ENCODE measurements around the gene PRPH.
"Not testable (repeated sequence)": the region's sequence is repeated elsewhere in the genome, so short reads cannot be mapped to it uniquely, and the experiment has no call there.

Gene PRPH

GRCh38 chr12:49276304-49277290 lies 18.4 kb upstream of the PRPH start:
- no peak for DNase-seq

- no peak for DNase-seq
These were observed 17.5 kb upstream of the PRPH start for GRCh38 chr12:49277466-49277865.

DNA sequence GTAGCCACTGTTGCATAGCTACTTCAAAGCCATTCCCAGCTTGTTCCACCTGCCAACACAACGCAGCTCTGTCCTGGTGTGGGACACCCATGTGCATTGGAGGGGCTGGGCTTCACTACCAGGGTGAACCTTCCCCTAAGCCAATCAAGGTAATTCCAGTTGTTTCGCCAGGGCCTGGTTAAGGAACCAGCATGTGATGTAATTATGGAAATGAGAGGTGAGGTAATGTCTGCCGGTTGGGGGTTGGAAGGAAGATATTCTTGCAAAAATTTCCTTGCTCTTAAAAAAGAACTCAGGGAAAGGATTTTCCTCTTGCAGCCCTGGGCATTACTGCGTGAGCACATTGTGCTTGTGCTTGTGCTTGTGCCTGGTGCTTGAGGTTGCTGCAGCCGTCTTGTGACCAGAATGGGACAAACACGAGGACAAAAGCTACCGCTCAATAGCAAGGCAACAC lies 15.2 kb upstream of the PRPH start:
- DNase-seq = no peak

DNA sequence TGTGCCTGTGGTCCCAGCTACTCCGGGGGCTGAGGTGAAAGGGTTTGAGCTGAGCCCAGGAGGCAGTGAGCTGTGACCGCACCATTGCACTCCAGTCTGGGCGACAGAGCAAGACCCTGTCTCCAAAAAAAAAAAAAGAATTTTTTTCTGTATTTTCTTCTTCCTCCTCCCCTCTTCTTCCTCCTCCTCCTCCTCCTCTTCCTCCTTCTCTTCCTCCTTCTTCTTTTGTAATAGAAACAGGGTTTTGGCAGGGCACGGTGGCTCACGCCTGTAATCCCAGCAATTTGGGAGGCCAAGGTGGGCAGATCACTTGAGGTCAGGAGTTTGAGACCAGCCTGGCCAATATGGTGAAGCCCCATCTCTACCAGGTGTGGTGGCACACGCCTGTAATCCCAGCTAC lies 14.4 kb upstream of the PRPH start:
- DNase-seq = not testable (repeated sequence)

- no peak for DNase-seq
These were observed 12.6 kb upstream of the PRPH start for GRCh38 chr12:49282302-49282701.

GRCh38 chr12:49282740-49283375 lies 12.1 kb upstream of the PRPH start:
- DNase-seq = not testable (repeated sequence)

DNA sequence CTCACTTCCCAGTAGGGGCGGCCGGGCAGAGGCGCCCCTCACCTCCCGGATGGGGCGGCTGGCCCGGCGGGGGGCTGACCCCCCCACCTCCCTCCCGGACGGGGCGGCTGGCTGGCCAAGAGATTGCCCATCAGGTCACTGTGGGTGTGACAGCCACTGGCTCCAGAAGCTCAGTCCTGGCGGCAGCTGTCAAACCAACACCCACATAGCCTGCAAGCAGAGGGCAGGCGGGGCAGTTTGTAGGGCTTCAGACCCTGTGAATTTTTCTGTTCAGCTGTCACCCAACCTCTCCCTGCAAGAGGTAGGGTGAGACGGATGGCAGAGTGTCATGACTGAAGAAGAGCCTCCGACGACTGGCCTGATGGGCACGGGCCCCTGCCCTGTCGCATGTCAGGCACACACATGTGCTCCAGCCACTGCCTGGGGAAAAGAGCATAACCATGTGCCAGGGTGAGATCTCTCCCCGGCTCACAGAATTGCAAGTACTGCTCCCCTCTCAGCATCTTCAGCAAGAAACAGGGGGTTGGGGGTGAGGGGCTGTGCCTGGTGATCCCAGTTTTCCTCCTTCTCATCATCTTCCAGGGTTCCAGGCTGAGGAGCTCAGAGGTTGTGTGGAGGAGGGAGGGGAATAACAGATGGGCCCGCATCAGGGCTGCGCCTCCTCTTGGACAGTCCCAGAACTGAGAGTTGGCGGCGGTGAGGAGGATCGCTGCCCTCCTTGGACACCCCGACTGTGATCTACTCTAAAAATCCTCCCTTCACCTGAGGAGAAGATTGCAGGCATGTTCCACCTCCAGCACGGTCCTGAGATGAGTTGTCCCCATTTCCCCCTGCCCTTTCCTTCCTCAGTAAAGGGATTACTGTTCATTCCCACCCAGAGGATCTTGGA lies 11.2 kb upstream of the PRPH start:
- no peak for DNase-seq

DNA sequence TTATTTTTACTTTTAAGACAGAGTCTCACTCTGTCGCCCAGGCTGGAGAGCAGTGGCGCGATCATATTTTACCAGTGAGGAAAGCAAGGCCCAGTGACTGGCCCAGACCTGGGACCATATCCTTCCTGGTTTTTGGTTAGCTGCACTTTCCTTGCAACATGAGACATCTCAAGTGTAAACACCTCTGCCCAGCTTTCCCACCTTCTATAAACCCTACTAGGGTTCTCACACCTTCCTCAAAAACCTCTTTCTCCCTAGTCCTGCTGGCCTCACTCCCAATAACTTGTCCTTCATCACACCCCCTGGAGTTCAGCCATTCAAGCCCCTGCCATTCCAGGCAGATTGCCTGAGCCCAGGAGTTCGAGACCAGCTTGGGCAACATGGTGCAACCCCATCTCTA lies 10.3 kb upstream of the PRPH start:
- no peak for DNase-seq

DNA sequence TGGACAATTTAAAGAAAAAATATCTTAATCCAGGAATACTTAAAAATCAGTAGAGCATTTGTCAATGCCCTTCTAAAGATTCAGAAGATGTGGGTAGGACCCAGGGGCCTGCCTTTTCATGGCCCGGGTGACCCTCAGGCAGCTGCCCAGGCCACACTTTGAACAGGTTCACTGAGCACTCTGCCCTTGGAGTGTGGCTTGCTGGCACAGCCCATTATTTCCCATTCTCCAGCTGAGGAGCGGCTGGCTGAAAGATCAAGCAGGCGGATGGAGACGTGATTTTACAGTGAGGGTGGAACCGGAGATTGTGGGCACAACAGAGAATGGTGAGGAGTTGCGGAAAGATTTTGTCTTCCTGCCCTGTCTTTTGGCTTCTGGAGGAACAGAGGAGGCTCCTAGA lies 7.1 kb upstream of the PRPH start:
- no peak for DNase-seq

DNA sequence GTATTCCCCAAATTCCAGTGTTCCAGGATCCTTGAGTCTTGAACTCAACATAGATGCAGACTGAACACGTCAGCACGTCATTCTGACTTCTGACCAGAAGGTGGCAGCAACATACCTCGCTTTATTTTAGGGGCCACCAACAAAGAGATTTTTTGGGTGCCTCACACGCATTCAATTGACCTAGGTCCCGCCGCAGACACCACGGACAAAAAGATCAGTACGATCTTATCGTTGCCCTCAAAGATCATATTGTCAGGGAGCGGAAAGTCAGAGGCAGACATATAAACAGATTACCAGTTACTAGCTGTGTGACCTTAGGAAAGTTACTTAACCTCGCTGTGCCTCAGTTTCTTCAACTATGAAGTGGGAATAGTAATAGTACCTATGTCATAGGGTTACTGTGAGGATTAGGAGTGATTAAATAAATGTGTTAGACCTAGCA lies 6.5 kb upstream of the PRPH start:
- DNase-seq = peak; percentile 71

DNA sequence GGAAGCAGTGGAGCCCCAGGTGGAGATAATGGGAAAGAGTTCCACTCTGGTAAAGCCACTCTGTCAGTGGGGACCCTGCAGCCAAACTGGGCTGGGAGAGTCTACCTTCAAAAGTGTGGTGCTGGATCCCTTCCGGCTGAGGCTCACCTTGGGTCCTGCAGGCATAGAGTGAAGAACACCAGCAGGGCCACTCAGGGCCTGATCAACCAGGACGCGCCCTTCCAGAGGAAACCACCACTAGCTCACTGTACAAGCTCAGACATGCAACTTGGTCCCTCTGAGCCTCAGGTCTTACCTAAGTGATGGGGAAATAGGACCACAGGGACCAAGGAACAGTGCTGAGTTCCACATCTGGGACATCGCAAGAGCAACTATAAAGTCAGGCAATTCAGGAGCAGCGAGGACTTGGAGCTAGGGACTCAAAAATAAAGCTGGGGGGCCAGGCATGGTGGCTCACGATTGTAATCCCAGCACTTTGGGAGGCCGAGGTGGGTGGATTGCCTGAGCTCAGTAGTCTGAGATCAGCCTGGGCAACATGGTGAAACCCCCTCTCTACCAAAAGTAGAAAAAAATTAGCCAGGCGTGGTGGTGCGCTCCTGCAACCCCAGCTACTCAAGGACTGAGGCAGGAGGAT lies 5.9 kb upstream of the PRPH start:
- no peak for DNase-seq

DNA sequence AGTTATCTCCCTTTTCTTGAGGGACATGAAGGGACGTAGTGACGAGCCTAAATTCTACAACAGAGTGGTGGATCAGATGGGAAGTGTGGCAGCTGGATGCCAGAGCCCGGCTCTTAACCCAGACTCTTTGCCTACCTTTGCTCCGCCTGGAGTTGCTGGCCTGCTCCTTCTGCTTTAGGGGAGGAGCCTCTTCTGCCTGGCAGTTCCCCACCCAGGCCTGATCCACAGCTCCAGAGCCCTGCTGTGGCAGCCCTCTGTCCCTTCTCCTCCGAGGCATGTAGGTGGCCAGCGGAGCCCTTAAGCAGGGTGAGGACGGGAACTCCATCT lies 2.3 kb upstream of the PRPH start:
- no peak for DNase-seq

DNA sequence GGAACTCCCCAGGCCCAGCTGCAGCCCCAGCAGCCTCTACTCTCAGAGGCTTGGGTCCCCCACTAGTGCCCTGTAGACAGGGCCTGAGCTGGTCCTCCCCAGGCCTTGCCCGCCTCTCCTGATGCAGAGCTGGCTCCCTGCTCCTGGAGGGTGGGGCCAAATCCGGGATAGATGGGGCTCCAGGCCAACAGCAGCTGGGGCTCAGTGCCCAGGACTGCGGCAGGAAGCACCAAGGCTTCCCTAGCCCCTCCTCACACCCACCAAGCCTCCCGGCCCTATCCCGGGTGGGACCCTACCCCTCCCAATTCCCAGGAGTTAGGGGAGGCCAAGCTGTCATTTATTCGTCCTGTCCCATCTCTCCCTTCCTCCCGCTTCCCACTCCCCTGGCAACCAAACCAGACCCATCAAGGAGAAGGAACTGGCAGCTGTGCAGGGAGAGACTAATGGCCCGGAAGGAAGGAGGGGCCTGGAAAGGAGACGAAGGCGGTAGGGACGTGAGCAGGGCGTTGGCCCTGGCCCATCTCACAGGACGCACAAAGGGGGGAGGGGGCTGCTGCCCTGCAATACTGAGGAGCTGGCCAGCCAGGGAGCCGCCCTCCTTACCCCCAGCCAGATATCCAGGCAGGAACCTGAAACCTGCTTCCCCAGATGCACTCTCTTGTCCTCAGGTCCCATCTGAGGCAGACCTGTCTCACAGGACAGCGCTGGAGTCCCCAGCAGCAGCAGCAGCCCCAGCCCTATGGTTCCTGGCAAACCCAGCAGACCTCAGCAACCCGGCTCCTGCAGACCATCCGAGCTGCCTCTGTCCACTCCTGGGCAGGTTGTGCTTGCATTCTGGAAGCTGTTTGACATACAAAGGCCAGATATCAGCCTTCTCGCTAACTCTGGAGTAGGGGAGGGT lies 1.6 kb upstream of the PRPH start:
- DNase-seq = peak; percentile 84

GRCh38 chr12:49294086-49294803 lies 702 bp upstream of the PRPH start:
- DNase-seq = peak; percentile 78

GRCh38 chr12:49294804-49295081 lies 204 bp upstream of the PRPH start:
- DNase-seq = peak; percentile 79

DNA sequence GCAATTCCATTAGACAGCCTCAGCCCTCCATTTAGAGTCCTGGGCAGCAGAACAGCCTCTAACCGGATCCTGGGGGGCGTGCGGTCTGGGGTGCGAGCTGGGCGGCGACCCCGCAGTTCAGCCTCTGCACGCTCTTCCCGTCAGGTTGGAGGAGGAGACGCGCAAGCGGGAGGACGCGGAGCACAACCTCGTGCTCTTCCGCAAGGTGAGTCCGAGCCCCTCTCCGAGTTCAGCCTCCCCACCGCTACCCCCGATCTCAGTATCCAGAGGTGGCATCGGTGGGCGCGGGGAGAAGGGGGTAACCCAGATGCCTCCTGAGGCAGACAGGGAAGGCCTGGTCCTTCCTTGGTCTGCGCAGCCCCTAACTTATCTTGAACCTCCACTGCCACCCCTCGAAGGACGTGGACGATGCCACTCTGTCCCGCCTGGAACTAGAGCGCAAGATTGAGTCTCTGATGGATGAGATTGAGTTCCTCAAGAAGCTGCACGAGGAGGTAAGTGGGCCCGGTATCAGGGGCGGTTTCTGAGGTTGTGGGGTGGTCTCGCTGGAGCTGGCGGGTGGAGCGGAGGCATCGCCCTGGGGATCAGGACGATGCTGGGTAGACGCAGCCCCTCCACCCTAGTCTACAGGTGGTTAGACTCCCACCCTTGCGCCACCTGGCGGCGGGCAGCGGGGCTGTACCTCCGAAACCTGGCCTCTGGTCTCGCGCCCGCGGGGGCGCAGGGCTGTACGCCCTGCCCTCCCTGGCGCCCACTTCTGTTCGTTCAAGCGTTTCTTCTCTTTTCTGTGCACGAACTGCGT lies 1.3 kb downstream of the PRPH start:
- peak; percentile 81 for DNase-seq

GRCh38 chr12:49296836-49297694 lies 2.1 kb downstream of the PRPH start:
- DNase-seq = peak; percentile 61

DNA sequence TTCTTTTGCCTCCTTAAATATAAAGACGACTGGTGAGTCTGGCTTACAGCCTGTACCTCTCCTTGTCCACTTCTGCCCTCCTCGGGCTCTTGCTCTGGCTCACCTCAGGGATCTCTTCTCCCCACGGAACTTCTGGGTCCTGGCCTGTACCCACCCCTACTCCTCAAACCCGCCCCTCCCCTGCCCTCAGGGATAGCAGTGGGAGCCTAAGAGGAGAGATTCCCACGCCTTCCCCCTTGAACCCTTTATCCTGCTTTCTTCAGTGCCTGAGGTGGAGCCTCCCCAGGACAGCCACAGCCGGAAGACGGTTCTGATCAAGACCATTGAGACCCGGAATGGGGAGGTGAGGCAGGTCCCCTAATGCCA lies 2.7 kb downstream of the PRPH start:
- no peak for DNase-seq

DNA sequence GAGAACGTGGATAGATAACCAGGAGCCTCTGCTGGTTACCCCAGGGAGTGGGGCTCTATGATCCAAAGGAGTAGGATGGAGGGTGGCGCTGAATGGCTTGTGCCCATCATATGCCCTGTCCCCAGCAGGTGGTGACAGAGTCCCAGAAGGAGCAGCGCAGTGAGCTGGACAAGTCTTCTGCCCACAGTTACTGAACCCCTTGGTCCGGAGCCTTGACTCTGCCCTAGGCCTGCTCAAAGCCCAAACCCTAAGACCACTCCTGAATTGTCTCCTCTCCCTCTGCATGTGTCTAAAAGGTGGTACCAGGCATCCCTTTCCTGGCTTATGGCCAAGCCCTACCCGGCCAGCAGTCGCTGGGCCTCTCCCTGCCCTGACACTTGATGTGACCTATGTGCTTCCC lies 3.2 kb downstream of the PRPH start:
- no peak for DNase-seq

Data from retina (tissue), 1 donor.